GM19467 (cell line): ENCODE data around the gene WFDC5.
"Not testable (repeated sequence)": the region's sequence is repeated elsewhere in the genome, so short reads cannot be mapped to it uniquely, and the experiment has no call there.

Experiments used
- ATAC-seq: cut with Tn5 transposase; IDR thresholded peaks from one replicate; pipeline ENCODE4 v1.9.1; 2021; ENCODE audit warnings: mild to moderate bottlenecking, moderate library complexity; ENCODE audit not compliant: unreplicated experiment

The WFDC5 gene

GRCh38 chr20:45114465-45115385 lies at the start of gene WFDC5:
TSS of gene WFDC5 (minus strand) at chr20:45115174. CDS start at chr20:45115083, 91 bp downstream.
- ATAC-seq = no peak

- ATAC-seq = no peak
Observed at GRCh38 chr20:45163083-45163803, 48.3 kb upstream of the WFDC5 start.

GRCh38 chr20:45157962-45158361 lies 43.0 kb upstream of the WFDC5 start:
- no peak for ATAC-seq

- no peak for ATAC-seq
Observed at GRCh38 chr20:45156713-45157112, 41.7 kb upstream of the WFDC5 start.

- not testable (repeated sequence) for ATAC-seq
Observed at GRCh38 chr20:45154794-45155193, 39.8 kb upstream of the WFDC5 start.

GRCh38 chr20:45154183-45154582 lies 39.2 kb upstream of the WFDC5 start:
- no peak for ATAC-seq

- ATAC-seq = no peak
Observed at GRCh38 chr20:45153752-45154151, 38.8 kb upstream of the WFDC5 start.

GRCh38 chr20:45153147-45153546 lies 38.2 kb upstream of the WFDC5 start:
- ATAC-seq = no peak

GRCh38 chr20:45152405-45152804 lies 37.4 kb upstream of the WFDC5 start:
- no peak for ATAC-seq

GRCh38 chr20:45149062-45149461 lies 34.1 kb upstream of the WFDC5 start:
- no peak for ATAC-seq

- no peak for ATAC-seq
Observed at GRCh38 chr20:45140836-45141235, 25.9 kb upstream of the WFDC5 start.

GRCh38 chr20:45139733-45140375 lies 24.9 kb upstream of the WFDC5 start:
- ATAC-seq = not testable (repeated sequence)

GRCh38 chr20:45138561-45139300 lies 23.8 kb upstream of the WFDC5 start:
- no peak for ATAC-seq

GRCh38 chr20:45136911-45137310 lies 21.9 kb upstream of the WFDC5 start:
- ATAC-seq = no peak

GRCh38 chr20:45128099-45128498 lies 13.1 kb upstream of the WFDC5 start:
- ATAC-seq = no peak

- no peak for ATAC-seq
Observed at GRCh38 chr20:45124365-45124764, 9.4 kb upstream of the WFDC5 start, which contains the start of gene WFDC12. TSS of gene WFDC12 (minus strand) at chr20:45124465. CDS start at chr20:45124447, 18 bp downstream.

- no peak for ATAC-seq
Observed at GRCh38 chr20:45121388-45121787, 6.4 kb upstream of the WFDC5 start.

GRCh38 chr20:45119556-45120266 lies 4.7 kb upstream of the WFDC5 start:
- no peak for ATAC-seq

GRCh38 chr20:45118028-45118427 lies 3.1 kb upstream of the WFDC5 start:
- no peak for ATAC-seq

GRCh38 chr20:45117581-45117980 lies 2.6 kb upstream of the WFDC5 start:
- no peak for ATAC-seq
